Activated gamma-delta T cell treated with anti-CD3 and anti-CD28 coated beads, Interleukin-2, amount 50 U/mL, for 16 hours (primary cell): ENCODE results near the gene TWNK.
A peak's percentile ranks its signal among the peaks of the same experiment; 100 is the strongest.

Experiments
- DNase-seq: peaks from one replicate; pipeline ENCODE4 v3.0.0-alpha.2; 2020; ENCODE audit warnings: low read depth

Gene TWNK

DNA sequence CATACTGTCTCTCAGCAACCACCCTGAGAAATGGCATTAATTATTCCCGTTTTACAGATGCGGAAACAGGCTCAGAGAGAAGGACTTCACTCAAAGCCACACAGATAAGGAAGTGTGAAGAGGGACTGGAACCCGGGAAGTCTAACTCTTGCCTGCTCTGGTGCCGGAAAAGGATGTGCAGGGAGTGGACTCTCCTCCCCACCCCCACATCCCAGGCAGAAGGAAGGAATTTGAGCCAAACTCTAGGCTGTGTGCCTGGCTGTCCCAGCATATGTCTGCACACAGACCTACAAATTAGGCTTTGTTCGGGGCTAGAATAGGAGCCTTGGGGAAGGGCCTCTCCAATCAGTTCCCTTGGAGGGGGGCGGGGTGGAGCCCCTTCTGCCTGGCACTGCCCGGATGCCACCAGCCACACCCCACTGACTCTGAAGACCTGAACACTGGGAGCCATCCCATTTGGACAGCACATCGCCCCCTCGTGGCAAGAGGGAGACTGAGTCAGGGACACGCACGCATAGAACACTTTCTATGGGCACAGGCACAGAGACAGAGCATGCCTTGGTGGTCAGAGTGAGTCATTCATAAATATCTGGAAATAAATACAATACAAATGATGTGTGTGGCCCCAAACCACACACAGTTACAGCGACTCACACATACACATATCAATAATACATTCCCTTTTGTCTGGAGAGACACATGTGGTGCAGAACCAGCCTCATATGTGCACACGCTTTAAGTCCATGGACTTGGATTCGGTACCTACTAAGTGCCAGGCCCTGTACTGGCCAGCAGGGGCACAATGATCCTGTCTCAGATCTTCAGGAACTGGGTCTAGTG lies 25.4 kb downstream of the TWNK start:
- peak; percentile 64 for DNase-seq

DNA sequence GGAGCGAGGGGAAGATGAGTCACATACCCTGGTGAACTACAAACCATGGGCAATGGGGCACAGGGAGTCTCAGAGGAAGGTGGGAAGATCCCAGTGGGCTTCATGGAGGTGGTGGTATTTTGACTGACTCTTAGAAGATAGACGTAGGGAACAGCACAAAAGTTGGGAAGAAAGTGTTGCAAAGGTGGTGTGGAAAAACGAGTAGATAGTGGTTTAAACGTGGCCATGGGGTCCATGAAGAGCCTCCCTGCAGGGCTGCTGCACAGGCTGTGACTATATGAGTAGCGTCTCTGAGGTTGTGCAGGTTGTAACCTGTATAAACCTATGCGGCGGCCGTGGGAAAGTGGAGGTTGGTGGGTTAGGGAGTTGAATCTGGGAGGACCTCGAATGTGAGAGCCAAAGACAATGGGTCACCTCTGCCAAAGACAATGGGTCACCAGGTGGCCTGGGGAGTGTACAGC lies 26.1 kb downstream of the TWNK start:
- no peak for DNase-seq

DNA sequence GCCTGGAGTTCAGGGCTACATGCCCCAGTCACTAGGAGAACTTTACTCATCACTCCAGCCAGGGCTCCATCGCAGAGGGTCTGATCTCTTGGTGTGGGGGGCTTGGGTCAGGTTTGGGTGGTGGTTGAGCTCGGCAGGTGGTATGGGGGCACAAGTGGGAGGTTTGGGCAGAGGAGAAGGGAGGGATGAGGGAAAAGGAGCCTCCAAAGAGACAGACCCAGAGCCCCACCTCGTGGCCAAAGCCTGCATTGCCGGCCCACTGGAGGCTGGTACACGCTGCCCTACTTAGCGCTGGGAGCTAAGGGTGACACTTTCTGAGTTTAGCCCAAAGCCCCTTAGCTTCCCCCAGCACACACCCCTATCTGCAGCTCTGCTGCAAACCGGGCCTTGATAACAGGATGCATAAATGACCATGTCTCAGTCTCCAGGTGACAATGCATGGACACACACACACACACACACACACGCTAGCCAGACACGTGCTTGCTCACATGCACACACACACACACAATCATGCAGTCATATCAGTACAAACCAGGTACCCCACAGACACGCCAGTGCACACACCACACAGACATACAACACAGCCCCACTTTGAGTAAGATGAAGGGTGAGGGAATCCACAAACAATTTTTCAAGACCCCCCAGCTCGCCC lies 27.0 kb downstream of the TWNK start:
- peak; percentile 57 for DNase-seq

DNA sequence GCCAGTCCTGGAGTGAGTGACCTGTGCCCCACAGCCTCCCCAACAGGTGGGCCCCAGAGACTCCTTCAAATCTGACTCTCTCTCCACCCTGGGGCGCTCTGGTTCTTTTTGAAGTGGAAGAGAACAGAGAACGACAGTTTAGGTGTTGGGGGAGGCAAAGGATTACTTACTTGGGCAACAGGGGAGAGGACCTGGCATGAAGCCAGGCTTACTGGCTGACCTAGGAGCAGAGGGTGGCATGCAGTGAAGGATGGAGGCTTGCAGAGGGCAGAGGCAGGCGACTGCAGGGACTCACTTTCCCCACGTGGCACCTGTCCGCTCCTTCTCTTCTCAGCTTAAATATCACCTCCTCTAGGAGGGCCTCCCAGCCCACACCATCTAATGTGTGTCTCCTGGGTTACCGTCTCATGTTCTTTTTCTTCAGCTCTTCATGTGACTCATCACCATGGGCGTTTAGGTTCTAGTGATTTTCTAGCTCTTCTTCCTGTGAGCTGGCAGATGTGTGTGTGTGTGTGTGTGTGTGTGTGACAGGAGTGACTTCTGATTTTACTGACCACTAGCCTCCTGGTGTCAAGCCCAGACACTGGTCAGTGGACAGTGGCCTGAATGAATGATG lies 27.7 kb downstream of the TWNK start:
- no peak for DNase-seq

DNA sequence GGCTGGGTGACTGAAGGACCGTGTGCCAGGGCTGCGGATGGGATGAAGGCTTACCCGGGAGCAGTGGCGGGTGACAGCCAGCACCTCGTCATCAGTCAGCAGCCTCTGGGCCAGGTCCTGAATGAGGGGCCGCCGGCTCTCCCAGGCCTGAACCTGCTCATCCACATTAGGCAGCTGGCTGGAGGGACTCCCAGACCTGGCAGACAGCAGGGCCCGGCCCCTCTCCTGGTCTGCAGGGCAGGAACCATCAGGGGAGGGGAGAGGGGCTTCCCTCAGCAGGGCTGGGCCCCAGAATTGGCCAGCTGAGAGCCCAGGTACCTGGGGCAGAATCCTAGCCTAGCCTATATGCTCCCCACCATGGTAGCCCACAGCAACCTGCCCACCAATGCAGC lies 28.2 kb downstream of the TWNK start:
- DNase-seq, result no peak

DNA sequence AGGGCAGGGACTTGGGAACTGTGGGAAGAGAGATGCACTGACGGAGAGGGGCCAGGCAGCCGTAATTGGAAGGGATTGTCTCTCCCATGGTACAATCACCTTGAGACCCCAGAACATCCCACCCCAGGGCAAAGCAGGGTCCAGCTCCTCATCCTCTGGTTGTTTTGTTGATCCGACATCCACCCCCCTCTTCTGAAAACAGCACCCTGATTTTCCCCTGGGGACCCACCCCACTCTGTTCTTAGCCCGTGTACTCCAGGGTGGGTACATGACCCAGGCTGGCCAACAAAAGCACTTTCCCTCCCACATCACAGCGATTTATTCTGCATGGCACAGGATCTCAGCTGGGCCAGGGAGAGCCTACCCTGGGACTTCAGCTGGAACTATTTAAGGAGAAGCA lies 29.5 kb downstream of the TWNK start:
- no peak for DNase-seq

DNA sequence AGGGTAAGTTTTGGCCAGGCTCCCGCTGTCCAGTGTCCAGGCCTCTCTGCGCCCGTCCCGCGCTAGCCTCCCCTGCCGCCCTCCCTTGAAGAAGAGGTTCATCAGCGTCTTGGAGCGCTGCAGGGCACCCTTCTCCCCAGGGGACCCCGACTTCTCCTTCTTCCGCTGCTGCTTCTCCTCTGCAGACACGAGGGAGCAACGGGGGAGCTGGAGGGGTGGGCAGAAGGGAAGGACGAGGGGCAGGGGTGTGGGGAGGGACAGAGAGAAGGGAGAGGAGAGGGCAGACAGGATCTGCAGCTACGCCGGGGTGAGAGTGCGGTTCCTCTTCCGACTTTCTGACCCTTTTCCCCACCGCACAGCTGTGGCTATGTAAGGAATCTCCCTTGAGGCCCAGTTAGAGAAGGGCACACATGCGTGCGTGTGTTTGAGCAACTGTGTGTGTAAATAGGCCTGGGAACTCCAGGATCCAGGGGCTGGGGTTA lies 30.8 kb downstream of the TWNK start:
- DNase-seq, result no peak

DNA sequence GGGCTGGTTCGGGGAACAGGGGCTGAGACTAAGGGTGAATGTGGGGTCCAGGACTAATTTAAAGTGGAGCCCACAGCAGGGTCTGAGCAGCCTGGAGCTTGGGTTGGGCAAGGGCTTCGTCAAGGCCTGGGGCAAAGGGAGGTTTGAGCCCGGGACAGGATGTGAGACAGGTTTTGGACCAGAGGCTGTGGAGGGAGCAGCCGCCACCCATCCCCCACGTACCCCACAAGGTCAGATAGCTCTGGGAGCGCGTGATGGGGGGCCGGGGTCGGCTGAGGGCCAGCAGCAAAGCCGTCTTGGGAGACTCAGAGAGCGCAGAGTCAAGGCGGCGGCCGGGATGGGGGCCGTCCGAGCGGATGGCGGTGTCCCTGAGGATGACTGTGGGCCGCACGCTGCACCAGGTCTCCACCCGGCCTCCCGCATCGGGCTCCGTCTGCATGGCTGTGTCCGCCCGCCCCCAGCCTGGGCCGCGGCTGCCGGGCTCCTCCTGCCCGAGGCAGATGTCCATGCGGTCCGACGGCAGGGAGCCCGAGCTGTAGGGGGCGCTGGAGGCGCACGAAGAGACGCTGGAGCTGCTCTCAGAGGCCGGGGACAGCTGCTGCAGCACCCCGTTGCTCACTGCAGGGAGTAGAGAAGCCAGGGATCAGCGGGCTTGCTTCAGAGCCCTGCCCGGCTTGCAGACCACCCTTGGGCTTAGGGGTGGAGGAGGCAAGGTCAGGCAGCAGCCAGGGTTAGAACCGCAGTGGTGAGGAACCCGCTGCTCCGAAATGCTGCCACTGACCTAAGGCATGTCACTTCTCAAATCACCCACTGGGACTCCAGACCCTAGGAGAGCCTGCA lies 31.5 kb downstream of the TWNK start:
- DNase-seq, result peak; percentile 47

DNA sequence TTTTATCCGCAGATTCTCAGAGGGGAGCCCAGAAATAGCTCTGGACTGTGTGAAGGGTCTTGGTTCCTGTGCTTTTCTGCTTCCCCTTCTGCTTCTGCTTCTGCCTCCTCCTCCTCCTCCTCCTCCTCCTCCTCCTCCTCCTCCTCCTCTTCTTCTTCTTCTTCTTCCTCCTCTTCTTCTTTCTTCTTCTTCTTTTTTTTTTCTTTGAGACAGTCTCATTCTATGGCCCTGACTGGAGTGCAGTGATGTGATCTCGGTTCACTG lies 32.0 kb downstream of the TWNK start:
- DNase-seq, result no peak

DNA sequence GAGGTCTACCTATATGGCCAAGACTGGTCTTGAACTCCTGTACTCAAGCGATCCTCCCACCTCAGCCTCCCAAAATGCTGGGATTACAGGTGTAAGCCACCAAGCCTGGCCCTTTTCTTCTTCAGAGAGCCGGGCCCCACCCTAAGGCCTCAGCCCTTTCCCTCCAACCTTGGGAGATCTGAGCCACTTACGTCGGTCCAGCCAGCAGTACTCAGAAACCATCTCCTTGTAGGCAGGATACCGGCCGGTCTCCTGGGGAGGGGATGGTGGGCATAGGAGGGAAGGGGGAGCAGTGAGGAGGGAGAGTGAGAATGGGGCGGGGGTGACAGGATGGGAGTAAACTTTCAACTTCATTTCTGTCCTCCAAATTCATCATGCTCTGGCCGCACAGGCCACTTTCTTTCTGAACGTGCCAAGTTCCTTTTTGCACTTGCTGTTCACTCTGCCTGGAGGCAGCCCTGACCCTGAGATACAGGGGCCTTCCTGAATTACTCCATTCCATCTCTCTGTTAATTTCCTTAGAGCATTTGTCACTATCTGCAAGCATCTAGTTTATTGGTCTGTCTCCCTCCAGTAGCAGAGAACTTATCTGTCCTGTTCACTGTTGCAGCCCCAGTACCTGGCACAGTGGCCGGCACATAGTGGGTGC lies 33.2 kb downstream of the TWNK start:
- no peak for DNase-seq

DNA sequence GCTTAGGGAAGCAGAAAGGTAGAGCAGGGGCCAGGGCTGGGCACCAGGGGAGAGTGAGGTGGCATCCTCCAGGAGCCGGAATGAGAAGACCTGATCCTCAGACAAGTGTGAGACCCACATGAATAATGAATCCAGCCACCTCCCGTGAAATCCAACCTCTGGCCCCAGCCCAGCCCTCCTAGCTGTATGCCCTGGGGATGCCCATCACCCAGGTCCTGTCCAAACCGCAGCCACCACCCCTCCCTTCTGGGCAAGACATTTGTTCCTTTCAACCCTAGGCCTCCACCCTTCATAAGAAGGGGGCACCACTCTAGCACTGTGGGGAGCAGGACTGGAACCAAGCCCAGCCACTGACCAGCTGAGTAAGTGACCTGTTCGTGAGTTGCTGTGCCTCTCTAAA lies 33.9 kb downstream of the TWNK start:
- DNase-seq, result no peak

DNA sequence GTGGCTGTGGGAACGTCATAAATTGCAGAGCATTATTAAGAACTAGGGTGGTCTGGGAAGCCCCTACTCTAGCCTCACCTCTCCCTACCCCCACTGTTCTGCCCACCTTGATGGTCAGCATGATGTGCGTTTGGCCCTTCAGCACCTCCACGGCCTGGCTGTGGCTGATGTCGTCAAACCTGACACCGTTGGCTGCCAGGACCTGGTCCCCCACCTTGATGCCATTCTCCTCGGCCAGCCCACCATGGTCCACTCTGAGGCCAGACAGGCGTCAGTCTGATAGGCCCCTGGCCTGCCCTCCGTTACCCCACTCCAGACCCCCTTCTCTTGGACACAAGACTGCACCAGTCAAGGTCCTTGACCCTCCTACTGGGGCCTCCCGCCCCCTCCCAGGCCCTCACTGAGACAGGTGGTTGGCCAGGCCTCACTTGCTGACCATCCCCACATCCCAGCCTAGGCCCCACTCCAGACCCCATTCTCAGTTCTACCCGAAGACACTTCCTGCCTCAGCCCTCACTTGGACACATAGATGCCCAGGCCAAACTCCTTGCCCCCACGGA lies 34.4 kb downstream of the TWNK start:
- no peak for DNase-seq

DNA sequence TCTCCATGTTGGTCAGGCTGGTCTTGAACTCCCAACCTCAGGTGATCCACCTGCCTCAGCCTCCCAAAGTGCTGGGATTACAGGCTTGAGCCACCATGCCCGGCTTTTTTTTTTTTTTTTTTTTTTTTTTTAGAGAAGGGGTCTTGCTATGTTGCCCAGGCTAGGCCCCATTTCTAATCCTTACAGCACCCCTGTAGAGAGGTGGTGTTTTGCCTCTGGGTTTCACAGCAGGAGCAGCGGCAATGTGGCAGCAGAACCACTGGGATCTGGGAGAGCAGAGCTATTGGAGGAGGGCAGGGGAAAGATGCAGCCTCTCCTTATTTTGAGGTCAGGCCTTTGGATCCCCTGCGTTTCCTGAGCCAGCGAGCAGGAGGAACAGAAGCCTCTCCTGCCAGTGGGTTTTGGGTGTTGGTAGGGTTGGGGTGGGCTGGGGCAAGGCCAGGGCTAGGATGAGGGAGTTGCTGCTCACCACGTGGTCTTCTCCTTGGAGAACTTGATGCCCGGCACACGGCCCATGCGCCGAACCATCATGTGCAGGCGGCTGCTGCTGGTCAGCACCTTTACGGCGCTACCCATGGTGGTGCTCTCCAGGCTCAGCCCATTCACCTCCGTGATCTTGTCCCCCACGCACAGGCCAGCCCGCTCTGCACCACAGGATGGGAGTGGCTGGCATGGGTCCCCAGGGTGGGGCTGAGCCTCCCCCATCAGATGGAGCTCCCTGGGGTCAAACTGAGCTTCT lies 35.8 kb downstream of the TWNK start:
- DNase-seq, result no peak

DNA sequence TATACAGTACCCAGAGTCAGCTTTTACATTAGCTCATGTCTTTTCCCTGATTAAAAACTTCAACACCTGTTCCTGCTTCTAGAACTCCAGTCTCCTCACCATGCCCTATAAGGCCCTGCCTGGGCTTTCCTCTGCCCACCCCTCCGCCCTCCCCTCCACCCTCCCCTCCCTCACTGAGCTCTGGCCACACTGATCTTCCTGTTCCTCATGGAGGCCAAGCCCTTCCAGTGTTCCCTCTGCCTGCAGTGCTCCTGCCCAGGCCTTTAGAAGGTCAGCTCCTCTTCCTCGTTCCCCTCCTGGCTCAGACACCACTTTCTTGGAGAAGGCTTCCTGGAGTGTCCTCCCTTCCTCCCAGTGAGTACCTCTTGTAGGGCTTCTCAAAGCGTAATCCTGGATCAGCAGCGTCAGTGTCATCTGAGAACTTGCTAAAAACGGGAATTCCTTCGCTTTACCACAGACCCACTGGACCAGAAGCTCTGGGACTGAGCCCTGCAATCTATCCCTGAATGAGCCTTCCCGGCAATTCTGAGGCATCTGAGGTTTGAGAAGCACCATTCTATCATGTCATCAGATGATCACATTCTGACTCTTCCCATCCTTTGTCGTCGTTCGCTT lies 39.9 kb downstream of the TWNK start:
- no peak for DNase-seq

DNA sequence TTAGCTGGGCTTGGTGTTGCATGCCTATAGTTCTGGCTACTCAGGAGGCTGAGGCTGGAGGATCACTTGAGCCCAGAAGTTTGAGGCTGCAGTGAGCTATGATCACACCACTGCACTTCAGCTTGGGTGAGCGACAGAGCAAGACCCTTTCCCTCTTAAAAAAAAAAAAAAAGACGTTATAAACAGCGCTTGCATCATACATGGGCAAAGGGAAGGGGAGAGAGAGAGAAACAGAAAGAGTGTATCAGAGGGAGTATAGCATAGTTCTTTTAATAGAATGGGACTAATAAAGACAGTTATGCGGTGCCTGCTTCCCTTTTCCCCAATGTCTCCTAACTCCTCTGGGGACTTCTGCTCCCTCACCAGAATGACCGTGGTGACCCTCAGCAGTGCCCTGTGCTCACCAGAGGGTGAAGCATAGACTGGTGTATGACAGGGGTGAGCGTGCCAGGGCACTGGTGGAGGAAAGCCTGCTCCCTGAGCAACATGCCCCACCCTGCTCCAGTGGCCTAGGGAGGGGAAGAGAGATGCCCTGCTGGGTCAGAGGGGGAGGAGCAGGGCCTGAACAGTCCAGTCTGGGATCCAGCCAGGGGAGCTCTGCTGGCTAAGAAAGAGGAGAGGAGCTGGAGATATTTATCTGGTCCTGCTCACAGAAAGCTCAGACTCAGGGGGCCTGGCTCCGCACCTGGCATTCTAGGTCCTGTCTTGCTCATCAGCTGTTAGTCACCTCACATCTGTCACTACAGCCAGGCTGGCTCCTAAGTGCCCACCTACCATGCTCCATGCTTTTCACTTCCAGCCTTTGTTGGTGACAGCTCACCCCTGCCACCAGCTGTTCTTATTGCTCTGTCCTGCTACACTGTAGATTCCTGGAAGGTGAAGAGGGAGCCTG lies 41.3 kb downstream of the TWNK start:
- DNase-seq, result no peak

DNA sequence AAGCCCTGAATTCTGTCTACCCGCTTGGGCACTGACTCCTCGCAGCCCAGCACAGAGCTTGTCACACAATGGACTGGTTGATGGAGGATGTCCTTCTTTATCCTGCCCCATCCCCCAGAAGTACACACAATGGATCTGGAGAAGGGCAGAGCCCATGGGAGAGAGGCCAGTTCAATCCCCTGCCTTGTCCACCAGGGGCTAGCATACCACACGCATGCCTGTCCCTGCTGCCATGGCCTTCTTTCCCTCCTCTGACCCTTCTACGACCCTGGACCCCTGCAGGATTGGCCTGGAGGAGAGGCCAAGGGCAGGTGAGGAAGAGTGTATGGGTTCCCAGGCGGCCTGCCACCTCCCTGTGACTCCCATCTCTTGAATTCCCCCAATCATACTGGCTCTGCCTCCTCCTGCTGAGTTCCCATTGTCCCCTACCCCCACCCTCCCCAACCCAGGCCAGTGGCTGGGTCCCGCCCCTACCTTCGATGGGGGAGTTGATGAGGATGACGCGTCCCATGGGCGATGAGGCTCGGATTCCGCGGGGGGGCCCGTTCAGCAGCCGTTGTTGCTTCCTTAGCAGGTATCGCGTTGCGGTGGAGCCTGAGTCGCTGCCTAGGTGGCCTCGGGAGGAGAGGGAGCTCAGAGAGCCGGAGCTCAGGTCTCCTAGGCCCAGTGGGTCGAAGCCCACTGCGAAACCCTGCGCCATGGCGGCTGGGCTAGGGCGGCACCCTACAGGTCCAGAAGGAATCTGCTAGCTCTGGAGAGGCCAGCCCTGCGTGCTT lies 42.4 kb downstream of the TWNK start:
- no peak for DNase-seq

DNA sequence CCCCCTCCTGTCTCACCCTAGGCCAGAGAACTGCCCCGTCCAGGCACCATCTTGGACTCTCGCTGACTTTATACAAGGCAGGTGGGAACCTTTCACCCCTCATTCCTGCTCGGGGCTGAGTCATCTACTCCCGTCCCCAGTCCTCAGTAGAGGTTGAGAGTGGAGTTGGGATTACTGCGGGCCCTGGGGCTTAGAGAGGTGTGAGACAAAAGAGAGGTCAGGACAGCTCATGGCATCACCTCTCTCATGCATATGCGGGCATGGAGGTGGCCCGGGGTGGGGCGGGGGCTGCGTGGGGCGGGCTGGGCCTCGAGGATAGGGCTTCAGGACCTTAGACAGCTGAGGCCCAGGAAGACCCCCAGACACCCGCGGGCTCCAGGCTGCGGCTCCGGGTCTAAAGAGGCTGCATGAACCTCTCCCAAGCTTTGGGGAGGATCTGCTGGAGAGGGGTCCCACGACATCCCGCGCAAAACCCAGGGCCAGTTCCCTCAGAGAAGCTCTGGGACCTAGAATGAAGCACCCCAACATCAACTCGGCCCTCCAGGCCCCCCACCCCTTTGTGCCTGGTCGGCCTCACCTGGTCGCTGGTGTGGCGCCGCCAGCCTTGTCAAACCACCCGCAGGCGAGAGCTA lies 43.3 kb downstream of the TWNK start:
- DNase-seq, result no peak
